GM12872 (cell line): ENCODE measurements around the gene PSMD3.

Experiments
- TF ChIP-seq, protein P1 (sequence below): IDR thresholded peaks from 3 replicates; pipeline ENCODE4 v1.5.1; 2011; ENCODE audit warnings: low read depth, mild to moderate bottlenecking, low read length, moderate library complexity; ENCODE audit not compliant: insufficient read depth

Gene PSMD3

GRCh38 chr17:40027614-40028012 is 47.0 kb downstream of the PSMD3 start:
- TF ChIP-seq, protein P1, sequence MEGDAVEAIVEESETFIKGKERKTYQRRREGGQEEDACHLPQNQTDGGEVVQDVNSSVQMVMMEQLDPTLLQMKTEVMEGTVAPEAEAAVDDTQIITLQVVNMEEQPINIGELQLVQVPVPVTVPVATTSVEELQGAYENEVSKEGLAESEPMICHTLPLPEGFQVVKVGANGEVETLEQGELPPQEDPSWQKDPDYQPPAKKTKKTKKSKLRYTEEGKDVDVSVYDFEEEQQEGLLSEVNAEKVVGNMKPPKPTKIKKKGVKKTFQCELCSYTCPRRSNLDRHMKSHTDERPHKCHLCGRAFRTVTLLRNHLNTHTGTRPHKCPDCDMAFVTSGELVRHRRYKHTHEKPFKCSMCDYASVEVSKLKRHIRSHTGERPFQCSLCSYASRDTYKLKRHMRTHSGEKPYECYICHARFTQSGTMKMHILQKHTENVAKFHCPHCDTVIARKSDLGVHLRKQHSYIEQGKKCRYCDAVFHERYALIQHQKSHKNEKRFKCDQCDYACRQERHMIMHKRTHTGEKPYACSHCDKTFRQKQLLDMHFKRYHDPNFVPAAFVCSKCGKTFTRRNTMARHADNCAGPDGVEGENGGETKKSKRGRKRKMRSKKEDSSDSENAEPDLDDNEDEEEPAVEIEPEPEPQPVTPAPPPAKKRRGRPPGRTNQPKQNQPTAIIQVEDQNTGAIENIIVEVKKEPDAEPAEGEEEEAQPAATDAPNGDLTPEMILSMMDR: no peak

DNA sequence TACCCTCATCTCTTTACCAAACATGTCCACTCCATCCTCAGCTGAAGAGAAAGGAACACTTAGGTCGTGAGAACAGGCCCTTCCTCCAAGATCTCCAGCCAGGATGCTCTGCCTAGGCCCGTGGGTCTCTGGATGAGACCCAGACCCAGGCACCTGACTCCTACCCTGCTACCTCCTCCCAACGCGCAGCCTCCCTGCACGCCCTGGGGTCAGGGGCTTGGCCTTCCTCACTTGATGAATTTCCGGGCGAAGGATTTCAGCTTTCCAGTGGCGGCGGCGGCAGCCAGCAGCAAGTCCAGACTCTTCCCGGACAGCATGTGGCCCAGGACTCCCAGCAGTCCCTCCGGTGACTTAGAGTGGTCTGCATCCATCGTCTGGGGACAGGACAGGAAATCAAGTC is 48.0 kb downstream of the PSMD3 start:
- TF ChIP-seq, protein P1: no peak

DNA sequence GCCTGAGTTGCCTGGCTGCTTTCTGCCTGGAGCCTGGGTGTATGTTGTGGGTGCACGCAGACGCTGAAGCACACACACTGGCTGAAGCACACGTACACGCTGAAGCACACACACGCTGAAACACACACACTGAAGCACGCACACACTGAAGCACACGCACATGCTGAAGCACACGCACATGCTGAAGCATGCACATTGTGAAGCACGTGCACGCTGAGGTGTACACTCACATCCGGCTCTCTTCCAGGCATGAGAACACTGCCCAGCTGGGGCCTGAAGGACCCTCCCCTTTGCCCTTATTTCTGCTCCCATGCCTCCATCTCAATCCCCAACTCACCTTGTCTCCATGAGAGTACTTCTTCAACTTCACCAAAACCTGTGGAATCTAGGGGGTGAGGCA is 51.1 kb downstream of the PSMD3 start:
- TF ChIP-seq, protein P1: no peak

DNA sequence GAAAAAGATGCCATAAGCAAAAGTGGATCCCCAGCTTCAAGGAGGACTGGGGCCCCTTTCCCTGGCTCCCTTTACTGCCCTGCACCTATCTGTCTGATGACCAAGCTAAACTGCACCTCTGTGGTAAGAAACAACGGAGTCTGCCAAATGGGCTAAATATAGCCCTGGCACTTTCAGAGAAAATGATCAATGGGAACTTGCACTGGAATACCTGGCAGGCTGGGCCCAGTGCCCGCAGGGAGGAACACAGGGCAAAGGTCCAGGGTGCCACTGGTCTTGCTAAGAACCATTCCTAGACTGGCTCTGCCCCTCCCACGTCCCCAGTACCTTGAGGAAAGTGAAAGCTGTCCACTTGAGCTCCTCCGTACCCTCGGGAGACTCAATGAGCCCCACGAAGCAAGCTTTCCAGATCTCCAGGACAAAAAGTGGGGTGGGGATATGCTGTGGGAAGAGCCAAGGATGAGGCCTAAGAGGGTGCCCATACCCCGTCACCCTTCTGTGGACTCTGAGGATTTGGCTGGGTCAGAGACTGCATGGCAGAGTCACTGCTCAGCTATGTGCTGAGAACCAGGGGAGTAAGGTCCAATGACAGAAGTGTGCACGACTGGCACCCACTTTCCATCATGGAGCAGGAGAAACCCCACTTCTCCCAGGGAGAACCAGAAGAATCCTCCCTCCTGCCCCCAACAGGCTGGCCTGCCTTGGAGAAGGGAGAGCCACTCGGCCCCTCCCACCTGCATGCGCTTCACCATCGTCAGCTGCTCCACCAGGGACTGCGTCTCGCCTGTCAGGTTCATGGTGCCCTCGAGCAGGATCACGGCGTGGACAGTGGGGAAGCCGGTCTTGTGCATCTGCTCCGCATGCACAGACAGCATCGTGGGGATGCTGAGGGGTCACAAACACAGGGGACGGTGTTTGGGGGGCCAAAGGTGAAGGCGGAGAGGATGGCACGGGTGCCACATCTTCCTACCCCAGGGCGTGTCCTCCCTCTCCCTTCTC is 52.0 kb downstream of the PSMD3 start:
- TF ChIP-seq, protein P1: no peak

DNA sequence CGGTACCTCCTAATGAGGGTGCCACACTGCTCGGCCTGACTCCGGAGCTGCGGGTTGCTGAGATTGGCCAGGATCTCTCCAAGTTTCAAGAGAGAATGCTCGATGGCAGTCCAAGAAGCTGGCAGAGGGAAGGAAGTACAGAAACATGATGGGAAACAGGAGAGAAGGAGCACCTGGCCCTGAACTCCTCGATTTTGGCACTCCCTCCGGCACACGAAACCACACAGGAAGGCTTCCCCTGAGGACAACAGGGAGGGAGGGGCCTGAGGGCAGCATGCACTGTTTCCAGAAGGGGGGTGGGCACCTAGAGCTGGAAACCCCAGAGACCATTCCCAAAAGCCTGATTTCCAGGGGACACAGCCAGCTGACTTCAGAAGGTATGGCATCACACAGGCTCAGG is 52.7 kb downstream of the PSMD3 start:
- TF ChIP-seq, protein P1: no peak

DNA sequence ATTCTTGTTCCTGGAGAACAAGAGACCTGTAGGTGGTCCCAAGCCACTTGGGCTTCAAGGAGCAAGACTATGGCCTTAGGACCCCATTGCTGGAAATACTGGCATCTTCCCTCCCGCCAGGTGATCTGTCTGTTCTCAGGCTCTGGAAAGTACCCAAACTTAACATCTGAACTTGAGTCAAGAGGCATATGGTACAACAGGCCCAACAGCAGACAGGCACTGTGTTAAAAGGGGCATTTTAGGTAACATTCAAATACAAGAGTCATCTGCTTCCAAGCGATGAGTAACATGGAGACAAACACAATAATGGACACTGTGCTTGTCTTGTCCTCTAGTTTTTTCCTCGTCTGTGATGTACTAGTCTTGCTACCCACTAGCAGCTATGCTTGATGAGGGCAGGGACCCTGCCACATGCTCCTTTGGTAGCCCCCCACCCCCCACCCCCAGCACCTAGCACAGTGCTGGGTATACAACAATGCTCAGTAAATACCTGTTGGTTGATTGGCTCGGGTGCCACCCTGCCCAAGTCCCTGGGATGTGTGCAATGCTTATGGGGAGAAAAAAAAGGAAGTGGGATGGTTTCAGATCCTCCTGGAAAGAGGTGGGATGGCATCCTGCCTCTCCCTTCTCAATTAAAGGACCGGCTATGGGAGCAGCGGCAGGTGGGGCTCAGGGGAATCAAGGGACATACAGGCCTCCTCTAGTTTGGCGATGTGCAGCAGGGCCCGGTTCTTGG is 54.0 kb downstream of the PSMD3 start:
- TF ChIP-seq, protein P1: no peak

DNA sequence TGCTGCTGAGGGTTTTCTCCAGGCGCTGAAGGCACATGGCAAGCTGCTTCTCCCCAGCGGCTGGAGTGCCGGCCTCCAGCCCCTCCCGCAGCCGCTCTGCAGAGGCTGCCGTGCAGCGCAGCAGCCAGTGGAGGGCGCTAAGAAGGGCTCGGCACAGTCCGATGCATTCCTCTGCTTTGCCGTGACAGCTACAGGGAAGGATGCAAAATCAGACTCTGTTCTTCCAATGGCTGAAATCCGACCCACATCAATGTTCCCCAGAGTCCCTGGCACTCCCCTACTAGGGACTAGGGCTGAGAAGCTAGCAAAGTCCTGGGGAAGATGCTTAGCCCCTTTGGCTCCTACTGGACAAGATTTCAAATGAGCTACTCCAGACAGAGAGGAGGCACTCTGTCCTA is 54.6 kb downstream of the PSMD3 start:
- TF ChIP-seq, protein P1: peak; percentile 54
